ENCODE measurements around the gene SOCS6. TPM values are rescaled to one million over a fixed set of nuclear protein-coding genes. Genes with fewer than 3 reads are reported as not detected.
"Not testable (repeated sequence)": the region's sequence is repeated elsewhere in the genome, so short reads cannot be mapped to it uniquely, and the experiment has no call there.

SOCS6 gene
- 10 to 100 TPM; 11.0 to 29.2 (median 19.8) TPM for total RNA-seq

GRCh38 chr18:70288851-70289328 lies at the start of gene SOCS6:
TSS of gene SOCS6 (plus strand) at chr18:70289045. CDS start at chr18:70324669, 35,624 bp downstream.
- peaks cover 19 to 38% (median 30%) of the 10 kb centered on the region in 4 donors for H3K4me1 ChIP-seq
- peak within 1 kb of the TSS; percentile 61 to 84 (median 80) for H3K4me3 ChIP-seq
- no peaks in the 10 kb centered on the region for H3K9me3 ChIP-seq
- WGBS, 2 donors: 2% methylated on average over 17 of the region's 77 CpGs; no CpG with 5 or more reads in 1 of the 2 donors
- DNase-seq (peak; percentile 49 to 93), ATAC-seq (ENCODE audit: low FRiP score in 2 of 2) (peak; percentile 58 to 87)
- peak within 1 kb of the TSS; percentile 81 to 97 (median 84) for H3K27ac ChIP-seq
- no peak for TF ChIP-seq CTCF (IDR thresholded peaks at IDR 0.05)
- peak; percentile 17 to 57 for TF ChIP-seq POLR2AphosphoS5 (IDR thresholded peaks at IDR 0.05)
- TF ChIP-seq POLR2A (IDR thresholded peaks at IDR 0.05): peak in 2 of 4 donors; percentile 56 to 82
- no peak for TF ChIP-seq EP300 (IDR thresholded peaks at IDR 0.05)
- H3K27me3 ChIP-seq: no peaks in the 10 kb centered on the region
- no peaks in the 10 kb centered on the region for H3K36me3 ChIP-seq

GRCh38 chr18:70243131-70243929 lies 45.5 kb upstream of the SOCS6 start:
- ATAC-seq (ENCODE audit: low FRiP score in 2 of 2) (peak in 1 of 2 donors; percentile 61), DNase-seq (no peak)
- TF ChIP-seq EP300 (IDR thresholded peaks at IDR 0.05) (peak in 1 of 4 donors; percentile 57), CTCF (IDR thresholded peaks at IDR 0.05) (no peak)
- Histone ChIP-seq H3K9me3 (no peaks in the 10 kb centered on the region), H3K4me3 (no peak overlapping the region), H3K27ac (no peak overlapping the region), H3K27me3 (no peaks in the 10 kb centered on the region), H3K36me3 (no peaks in the 10 kb centered on the region), H3K4me1 (no peaks in the 10 kb centered on the region)
- 61 to 67% methylated on average over 13 of the region's 13 CpGs for WGBS, 2 donors

GRCh38 chr18:70246061-70246466 lies 42.8 kb upstream of the SOCS6 start:
- H3K27me3 ChIP-seq: no peaks in the 10 kb centered on the region
- no peaks in the 10 kb centered on the region for H3K9me3 ChIP-seq
- TF ChIP-seq POLR2AphosphoS5 (IDR thresholded peaks at IDR 0.05) (no peak), POLR2A (IDR thresholded peaks at IDR 0.05) (no peak), CTCF (IDR thresholded peaks at IDR 0.05) (no peak), EP300 (IDR thresholded peaks at IDR 0.05) (no peak)
- DNase-seq: no peak
- no peak overlapping the region for H3K27ac ChIP-seq
- H3K4me3 ChIP-seq: no peak overlapping the region
- no peaks in the 10 kb centered on the region for H3K36me3 ChIP-seq
- H3K4me1 ChIP-seq: no peaks in the 10 kb centered on the region
- no peak for ATAC-seq (ENCODE audit: low FRiP score in 2 of 2)
- WGBS, 2 donors: 30 to 34% methylated on average over 4 of the region's 4 CpGs

- H3K36me3 ChIP-seq: no peaks in the 10 kb centered on the region
- H3K9me3 ChIP-seq: no peaks in the 10 kb centered on the region
- no peak for DNase-seq
- no peaks in the 10 kb centered on the region for H3K4me1 ChIP-seq
- TF ChIP-seq CTCF (IDR thresholded peaks at IDR 0.05): no peak
- no peak for TF ChIP-seq POLR2AphosphoS5 (IDR thresholded peaks at IDR 0.05)
- TF ChIP-seq POLR2A (IDR thresholded peaks at IDR 0.05): no peak
- ATAC-seq (ENCODE audit: low FRiP score in 2 of 2): no peak
- WGBS, 2 donors: 88 to 89% methylated on average over 5 of the region's 5 CpGs
- no peaks in the 10 kb centered on the region for H3K27me3 ChIP-seq
- no peak overlapping the region for H3K4me3 ChIP-seq
- H3K27ac ChIP-seq: no peak overlapping the region
Observed at GRCh38 chr18:70249118-70249517, 39.7 kb upstream of the SOCS6 start.

- WGBS, 2 donors: 95% methylated on average over 18 of the region's 18 CpGs
- not testable (repeated sequence) for H3K27ac ChIP-seq; H3K9me3 ChIP-seq; H3K4me3 ChIP-seq; ATAC-seq (ENCODE audit: low FRiP score in 2 of 2); H3K4me1 ChIP-seq; H3K36me3 ChIP-seq; H3K27me3 ChIP-seq
- DNase-seq: peak in 1 of 2 donors; percentile 58
Observed at GRCh38 chr18:70249861-70250260, 39.0 kb upstream of the SOCS6 start.
